ENCODE measurements around the gene PDZRN3.

Gene PDZRN3

DNA sequence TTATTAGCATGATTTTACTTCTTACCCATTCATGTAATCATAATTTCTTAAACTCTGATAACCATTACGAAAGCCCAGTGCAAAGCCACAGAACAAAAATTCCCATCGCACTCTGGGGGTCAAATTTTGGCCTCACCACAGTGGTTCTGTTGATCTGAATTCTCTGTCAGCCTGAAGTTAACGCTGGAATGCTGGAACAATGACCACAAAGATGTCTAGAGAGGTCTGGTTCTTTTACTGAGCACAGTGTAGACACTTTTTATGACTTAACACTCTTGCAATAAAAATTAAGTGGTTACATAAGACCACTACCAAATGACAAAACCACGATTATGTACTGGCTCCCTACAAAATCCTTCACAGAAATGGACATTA is 94.7 kb downstream of the PDZRN3 start:
- no peak for DNase-seq (ENCODE audit: extremely low read depth in 1 of 2, low read depth in 1 of 2)

DNA sequence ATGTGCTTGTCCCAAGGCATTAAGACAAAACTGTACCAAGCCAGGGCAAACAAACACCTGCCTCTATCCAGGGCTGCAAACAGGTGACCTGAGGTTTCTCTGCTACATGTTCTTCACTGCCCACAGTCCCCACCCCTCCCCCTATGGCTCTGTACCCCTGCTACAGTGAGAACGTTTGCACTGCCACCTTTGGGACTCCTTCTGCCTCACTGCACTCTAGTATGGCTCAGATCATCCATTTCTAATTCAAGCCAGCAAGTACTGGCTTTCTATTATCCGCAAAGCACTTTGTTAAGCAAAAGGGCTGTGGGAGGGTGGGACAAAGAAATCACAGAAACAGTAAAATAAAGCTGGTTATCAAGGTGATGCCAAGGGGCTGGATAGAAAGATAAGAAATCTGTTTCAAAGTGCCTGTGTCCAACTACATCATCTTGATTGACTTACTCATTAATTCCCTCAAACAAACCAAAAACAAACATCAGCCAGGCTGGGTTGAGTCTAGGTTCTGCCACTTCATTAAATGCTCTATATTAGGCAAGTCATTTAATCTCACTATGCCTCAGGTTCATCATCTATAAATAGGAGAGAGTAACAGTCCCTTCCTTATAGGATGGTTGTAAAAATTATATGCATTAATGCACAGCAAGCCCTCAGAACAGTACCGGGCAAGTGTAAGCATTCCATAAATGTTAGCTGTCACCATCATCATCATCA is 95.3 kb downstream of the PDZRN3 start:
- DNase-seq (ENCODE audit: extremely low read depth in 1 of 2, low read depth in 1 of 2), result no peak

DNA sequence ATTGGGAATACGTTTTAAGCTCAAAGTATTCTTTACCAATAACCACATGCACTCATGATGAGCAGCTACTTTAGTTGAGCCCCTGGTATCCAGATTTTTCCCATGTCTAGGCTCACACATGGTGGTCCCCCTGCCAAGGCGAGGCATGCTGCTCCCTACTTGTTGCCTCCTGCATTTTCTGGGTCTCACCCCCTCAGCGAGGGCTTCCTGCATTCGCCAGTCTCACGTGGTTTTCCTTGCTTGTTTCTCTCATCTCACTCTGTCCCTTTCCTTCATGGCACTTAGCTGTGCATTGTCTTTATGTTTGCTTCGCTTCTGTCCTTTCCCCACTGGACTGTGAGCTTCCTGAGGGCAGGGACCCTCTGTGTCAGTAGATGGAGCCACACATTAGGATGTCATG is 99.2 kb downstream of the PDZRN3 start:
- no peak for DNase-seq (ENCODE audit: extremely low read depth in 1 of 2, low read depth in 1 of 2)

DNA sequence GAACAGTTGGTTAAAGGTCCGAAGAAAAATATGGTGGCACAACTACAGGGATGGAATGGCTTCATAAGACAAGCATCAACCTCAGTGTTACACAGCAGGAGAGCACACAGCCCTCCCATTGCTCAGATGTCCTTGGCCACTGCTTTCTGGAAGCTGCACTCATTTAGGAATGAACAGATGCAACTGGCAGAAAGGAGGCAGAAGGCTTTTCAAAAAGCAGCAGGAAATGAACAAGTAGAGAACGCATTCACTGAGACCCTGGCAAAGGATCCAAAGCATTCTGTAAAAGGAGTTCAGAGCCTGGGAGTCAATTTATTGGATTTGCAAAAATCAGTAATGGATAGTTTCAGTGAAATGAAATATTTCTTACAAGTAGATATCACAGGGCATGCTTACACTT is 101.1 kb downstream of the PDZRN3 start:
- DNase-seq (ENCODE audit: extremely low read depth in 1 of 2, low read depth in 1 of 2), result no peak

DNA sequence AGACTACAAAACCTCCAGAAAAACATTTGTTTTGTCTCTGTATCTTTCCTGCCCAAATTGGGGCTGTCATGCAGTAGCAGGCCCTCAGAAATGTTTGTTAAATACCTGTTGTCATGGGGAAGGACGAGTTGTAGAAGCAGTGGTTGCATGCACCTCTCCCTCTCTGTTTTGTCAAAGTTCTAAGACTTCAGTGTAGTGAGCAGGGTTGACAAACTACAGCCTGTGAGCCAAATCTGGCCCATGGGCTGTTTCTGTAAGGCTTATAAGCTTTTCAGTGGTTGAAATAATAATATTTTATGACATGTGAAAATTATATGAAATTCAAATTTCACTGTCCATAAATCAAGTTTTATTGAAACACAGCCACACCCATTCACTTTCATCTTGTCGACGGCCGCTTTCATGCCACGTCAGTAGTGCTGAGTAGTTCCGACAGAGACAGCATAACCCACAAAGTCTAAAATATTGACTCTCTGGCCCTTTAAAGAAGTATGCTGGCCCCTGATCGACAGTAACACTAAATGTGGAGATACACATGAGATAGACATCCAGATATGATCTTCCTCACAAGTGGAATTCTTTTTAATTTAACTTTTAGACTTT is 102.9 kb downstream of the PDZRN3 start:
- no peak for DNase-seq (ENCODE audit: extremely low read depth in 1 of 2, low read depth in 1 of 2)

DNA sequence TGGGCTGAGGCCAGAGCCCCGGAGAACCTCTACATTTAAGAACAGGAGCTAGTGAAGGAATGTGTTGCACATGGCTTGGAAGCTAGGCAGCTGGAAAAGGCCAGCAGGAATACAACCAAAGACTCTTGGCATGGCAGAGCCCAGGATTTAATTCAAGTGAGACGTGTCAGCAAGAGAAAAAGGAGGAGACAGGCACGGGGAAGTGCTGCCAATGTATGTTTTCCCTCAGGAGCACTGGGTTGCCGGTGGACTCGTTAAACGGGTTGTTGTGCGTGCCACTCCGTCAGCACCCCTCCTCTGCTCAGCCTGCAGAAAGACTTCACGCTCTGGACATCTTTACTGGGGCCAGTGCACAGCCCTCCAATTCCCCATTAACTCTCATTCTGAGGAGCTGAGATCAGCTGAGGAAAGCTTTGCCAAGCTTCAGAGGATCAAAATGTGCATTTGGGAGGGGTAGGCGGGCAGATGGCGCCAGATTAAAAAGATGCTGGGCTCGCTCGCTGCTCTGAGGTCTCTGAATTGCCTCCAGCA is 103.7 kb downstream of the PDZRN3 start:
- DNase-seq (ENCODE audit: extremely low read depth in 1 of 2, low read depth in 1 of 2), result no peak

DNA sequence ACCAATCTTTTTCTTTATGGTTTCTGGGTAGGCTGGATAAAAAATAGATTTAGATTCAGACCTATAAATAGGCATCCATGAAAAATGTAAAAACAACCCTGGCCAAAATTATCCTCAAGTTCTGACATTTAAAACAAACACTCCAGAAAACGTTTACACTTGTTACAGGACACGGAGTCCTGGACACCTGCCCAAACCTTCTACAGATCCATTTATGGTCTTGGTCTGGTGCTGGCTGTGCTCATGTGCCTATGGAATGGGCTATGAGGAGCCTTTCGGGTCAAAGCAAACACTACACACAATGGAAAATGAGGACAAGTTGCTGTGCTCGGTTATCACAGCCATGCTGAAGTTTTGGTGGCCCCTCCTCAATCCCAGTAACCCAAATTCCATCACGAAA is 108.1 kb downstream of the PDZRN3 start:
- DNase-seq (ENCODE audit: extremely low read depth in 1 of 2, low read depth in 1 of 2), result no peak

DNA sequence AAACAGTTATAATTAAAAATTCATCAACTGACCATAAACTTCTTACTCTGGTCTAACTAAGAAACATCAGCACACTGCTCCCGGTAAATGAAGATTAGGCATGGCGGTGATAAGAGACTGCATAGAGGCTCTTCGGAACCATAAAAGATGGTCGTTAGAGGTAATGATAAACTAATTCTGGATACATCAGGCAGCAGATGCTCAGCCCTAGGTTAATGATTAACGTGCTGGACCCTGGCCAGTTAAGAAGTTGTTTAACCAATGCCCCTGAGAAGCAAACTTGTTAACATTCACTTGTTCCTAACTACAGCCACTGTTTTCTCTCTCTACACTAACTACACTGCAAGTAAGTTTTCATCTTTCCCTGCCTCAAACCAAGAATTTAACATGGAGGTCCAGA is 111.5 kb downstream of the PDZRN3 start:
- DNase-seq (ENCODE audit: extremely low read depth in 1 of 2, low read depth in 1 of 2), result no peak

DNA sequence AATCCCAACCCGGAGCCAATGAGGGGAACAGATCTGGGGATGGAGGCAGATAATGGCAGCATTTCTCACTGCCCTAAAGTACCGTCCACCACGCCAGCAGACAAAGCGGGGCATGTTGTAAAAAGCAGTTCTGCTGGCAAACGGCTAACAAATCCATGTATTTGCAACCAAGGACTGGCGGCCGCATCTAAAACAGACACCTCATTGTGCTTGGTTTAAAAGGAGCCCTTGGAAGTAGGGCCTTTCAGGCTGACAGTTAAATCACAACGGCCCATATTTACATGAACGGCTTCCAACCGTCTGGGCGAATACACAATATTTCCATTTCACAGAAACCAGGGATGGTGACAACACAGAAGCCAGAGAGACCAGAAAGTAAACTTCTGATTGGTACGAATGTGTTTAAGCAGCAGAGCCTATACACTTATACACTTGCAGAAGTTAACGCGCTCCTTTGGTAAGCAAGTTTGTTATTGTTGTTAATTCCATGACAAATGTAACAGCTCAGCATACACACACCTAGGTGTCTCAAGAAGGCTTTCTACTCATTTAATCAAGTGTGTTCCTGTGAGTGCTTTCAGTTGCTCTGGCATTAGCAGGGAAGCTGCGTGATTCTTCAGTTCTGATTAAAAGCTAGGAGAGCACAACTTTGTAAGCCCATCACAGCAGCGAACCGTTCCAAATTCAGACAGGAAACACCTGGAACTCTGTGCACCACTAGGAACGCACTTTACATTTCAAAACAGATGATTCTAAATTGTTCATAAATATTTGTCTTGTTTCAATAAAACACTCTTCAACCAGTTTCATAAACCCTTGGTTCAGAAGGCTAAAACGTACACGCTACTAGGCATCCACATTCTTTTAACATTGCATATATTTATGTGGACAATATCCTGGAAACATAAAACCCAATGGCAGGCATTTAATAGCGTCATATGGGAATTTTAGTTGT is 112.9 kb downstream of the PDZRN3 start:
- no peak for DNase-seq (ENCODE audit: extremely low read depth in 1 of 2, low read depth in 1 of 2)

DNA sequence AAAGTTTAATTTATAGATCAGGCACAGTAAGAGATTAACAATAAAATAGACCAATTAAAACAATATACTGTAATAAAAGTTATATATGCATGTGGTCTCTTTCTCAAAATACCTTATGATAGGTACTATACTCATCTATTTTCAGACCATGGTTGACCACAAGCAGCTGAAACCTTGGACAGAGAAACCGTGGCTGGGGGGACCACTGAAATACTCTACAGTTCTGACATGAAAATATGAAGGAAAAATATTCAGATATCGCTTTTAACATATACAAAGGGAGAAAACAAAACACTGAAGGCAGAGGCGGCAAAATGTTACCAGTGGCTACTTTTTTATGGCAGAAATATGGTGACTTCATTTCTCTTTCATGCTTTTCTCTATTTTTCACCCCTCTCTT is 114.0 kb downstream of the PDZRN3 start:
- no peak for DNase-seq (ENCODE audit: extremely low read depth in 1 of 2, low read depth in 1 of 2)

DNA sequence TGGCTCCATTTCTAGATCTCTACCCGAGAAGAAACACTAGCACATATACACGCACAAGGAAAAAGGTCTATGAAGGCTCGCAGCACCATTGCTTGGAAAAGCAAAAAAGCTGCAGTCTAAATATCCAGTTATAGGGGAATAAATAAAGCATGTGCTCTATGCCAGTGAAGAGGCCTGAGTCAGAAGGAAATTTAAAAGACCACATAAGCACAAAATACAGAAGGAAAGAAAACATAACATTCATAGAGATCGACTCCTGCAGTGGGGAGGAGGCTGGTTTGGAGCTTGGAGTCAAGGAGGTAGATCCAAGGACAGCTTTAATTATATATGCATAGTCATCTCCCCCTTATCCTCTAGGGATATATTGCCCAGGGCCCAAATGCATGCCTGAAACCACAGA is 114.4 kb downstream of the PDZRN3 start:
- no peak for DNase-seq (ENCODE audit: extremely low read depth in 1 of 2, low read depth in 1 of 2)

DNA sequence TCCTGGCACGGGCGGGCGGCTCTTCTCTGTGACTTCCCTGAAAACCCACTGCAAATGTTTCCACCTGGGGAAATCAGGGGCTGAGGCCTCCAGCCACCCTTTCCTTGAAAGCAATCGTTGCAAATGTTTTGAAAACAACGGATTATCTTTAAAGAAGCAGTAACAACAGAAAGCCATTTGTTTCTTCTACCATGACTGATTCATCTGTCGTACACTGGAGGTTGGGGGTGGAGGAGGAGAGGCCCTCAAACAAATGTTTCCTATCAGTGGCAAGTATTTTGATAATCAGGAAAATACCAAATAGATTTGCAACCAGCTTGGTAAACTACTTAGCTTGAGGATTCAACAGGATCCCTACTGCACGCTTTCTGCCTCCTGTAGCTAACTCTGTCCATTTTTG is 114.9 kb downstream of the PDZRN3 start:
- DNase-seq (ENCODE audit: extremely low read depth in 1 of 2, low read depth in 1 of 2), result no peak

DNA sequence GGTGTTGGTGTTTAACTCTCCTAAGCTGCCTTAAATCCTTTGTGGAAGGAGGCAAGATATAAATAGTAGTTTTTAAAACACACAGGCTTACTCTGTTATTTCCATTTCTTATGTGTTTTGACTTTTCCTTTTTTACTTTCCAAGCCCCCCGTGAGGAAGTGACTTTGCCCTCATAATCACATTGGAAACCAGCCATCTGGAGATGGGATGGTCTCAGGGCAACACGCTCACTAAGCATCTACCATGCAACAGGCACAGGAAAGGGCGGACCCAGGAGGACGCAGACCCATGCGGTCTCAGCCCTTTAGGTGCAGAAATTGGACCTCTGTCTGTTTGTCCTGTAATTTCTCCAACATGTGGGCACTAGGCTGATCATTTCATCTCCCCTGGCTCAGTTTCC is 115.7 kb downstream of the PDZRN3 start:
- no peak for DNase-seq (ENCODE audit: extremely low read depth in 1 of 2, low read depth in 1 of 2)

DNA sequence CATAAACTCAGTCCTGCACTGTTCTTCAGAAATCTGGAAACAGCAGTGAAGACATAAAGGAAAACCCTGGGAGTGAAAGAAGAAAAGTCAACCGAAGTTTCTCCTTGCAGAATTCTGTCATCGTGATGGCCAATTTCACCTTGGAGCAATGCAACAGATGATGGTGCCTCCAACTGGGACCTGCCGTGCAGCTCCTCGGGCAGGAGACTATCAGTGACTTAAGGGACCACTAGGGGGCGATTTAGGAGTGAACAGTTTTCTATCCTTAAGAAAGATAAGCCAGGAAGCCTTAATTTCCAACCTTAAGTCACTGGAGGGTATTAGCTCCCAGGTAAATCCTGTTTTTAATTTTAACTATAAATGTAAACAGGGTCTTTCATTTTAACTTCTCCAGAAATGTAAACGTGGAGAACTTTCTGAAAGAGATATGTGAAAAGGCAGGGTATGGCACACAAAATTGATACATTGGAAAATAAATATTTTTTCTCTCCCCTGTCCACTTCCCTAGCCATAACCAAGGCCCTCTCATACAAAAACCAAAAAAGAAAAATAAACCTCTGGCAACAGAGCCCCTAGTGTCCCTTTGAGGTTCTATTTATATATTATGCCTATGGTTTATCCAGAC is 116.3 kb downstream of the PDZRN3 start:
- DNase-seq (ENCODE audit: extremely low read depth in 1 of 2, low read depth in 1 of 2), result no peak

DNA sequence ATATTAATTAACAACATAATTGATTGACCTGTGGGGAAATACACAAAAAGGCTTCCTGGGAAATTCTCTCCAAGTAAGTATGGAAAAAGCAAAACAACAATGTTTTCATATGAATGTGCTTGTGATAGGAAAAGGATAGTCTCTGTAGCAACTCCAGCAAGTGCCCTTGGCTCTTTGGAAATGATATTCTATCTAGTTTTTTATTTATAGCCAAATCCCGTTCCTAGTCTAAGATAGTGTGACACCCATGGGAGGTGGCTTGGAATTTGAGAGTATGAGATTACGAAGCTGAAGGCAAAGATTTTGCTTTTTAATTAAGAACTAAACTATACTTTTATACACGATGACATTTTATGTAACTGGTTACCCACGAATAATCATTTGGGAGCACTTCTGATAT is 119.9 kb downstream of the PDZRN3 start:
- DNase-seq (ENCODE audit: extremely low read depth in 1 of 2, low read depth in 1 of 2), result no peak

DNA sequence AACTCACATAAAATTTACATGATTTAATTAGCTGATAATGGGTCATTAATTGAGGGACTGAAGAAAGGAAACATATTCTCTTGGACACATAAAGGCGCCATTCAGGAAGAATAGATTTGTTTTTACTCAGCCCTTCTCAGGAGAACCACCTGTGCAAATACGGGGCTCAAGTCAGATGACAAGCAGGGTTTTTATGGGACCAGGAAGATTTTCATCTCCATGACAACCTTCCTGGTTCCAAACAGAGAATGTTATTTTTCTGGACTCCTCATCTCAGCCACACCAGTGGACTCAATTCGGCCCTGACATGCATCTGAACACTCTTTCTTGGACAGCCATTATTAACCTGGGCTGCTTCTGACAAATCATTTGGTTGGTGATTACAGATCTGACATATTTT is 120.5 kb downstream of the PDZRN3 start:
- DNase-seq (ENCODE audit: extremely low read depth in 1 of 2, low read depth in 1 of 2), result no peak

DNA sequence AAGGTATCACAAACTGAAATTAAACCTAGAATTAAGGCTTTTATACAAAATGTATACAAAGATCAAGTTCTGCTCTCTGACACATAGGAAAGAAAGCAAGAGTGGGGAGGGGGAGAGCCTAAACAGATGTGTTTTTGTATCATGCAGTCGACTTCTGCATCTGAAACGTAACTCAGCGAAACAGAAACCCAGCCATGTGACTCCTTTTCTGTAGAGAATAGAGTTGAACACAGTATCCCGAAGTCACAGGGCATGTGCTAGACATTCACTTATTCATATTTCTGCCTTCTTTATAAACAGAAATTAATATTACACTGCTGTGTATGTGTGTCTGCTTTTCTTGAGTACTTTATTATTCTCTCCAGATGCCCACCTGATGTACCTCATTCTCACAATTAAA is 121.0 kb downstream of the PDZRN3 start:
- DNase-seq (ENCODE audit: extremely low read depth in 1 of 2, low read depth in 1 of 2), result no peak

DNA sequence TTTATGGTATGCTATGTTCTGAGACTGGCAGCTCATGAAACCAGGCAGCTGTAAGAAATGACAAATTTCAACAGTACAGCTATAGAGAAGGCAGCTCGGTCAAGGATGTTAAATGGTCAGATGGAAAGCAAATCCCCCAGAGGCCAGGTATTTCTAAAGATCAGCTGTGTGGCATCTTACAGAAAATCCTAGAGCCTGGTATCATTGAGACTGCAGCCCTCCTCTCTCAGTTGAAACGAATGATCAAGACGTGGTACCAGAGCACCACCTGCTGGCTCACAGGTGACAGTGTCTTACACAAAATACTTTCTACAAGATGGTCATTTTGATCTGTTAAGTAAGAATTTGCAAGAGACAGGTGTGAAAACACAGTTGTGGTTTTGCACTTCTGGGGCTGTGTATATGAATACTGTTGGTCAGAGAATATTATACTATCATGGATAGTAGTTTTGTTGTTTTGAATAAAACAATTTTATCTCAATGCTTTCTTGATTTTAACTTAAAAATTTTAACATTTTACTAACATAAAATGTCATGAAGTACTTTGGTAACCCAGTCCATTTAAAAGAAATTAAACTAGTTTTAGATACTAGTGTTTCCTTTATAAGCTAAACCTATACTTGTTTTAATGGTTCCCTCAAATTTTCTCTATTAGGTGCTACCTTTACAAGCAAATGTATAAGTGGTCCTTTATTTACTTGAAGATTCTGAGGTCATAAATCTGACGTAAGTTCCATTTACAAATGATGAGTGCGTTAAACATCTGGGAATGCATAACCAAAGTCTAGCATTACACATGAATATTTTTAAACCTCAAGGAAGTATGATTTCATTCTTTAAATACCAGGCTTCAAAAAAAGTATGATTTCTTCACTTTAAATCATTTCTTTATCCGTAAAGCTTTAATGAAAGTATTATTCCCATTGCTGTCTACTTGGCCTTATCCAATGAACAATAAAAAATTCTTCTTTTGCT is 121.8 kb downstream of the PDZRN3 start:
- peak in 1 of 2 donors; percentile 21 for DNase-seq (ENCODE audit: extremely low read depth in 1 of 2, low read depth in 1 of 2)

DNA sequence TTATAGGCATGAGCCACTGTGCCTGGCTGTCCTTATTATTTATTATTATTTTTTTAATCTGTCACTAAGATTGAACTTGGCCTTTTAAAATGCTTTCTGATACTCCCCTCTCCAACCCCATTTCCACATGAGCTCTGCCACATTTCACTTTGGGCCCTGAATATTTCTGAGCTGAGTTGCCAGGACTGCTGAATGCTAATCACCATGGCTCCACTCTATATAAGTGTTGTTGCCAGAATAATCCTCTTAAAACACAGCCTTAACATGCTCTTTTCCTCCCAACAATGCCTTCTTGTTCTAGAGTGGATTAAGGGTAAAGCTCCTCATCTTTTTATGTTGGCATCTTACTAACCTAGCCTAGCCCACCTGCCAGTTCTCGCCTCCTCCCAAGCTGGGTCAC is 124.4 kb downstream of the PDZRN3 start:
- DNase-seq (ENCODE audit: extremely low read depth in 1 of 2, low read depth in 1 of 2), result no peak

DNA sequence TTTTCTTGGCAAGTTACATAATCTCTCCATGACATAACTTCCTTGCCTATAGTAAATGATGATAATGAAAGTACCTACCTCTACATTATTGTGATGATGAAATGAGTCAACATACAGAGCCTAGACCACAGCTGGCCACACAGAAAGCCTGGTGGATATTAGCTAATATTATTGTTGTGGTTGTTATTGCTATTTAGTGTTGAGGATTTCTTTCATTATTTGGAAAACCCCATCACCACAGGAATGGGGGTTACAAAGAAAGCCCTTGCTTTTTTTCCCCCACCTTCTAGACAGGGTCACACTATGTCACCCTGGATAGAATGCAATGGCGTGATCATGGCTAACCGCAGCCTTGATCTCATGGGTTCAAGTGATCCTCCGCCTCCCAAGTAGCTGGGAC is 125.0 kb downstream of the PDZRN3 start:
- DNase-seq (ENCODE audit: extremely low read depth in 1 of 2, low read depth in 1 of 2), result no peak
